Spinal cord (tissue), 10 donors: Measurements from ENCODE around the gene SPATA19. TPM values are rescaled to one million over a fixed set of nuclear protein-coding genes. Genes with fewer than 3 reads are reported as not detected.

Experiments
- DNase-seq, 6 donors: peaks; one replicate each; pipeline versions ENCODE4 v3.0.0 to v3.0.0-alpha.2; 2013 to 2015; ENCODE audit warnings: low spot score in 6 of 6, low read depth in 4 of 6
- H3K27ac ChIP-seq: one replicate; pipeline ENCODE4 v1.5.1; 2013; ENCODE audit warnings: low read depth, low read length, control low read depth
- H3K27me3 ChIP-seq: one replicate; pipeline ENCODE4 v1.6.1; 2013; ENCODE audit warnings: low read length; ENCODE audit not compliant: control insufficient read depth, insufficient read depth
- H3K36me3 ChIP-seq: one replicate; pipeline ENCODE4 v1.6.1; 2013; ENCODE audit warnings: low read length; ENCODE audit not compliant: control insufficient read depth, insufficient read depth
- H3K4me1 ChIP-seq: one replicate; pipeline ENCODE4 v1.6.1; 2013; ENCODE audit warnings: low read length; ENCODE audit not compliant: control insufficient read depth, insufficient read depth
- H3K4me3 ChIP-seq: one replicate; pipeline ENCODE4 v1.5.1; 2013; ENCODE audit warnings: low read depth, low read length, control low read depth
- H3K9me3 ChIP-seq: one replicate; pipeline ENCODE4 v1.6.1; 2013; ENCODE audit warnings: low read length; ENCODE audit not compliant: control insufficient read depth, insufficient read depth
- WGBS: methylation state at CpG from one replicate; pipeline ENCODE4 v1.1.5; 2013; ENCODE audit warnings: missing lambda C conversion rate; ENCODE audit not compliant: insufficient coverage; 5-methylcytosine and 5-hydroxymethylcytosine counted together
- polyA plus RNA-seq, 2 donors: library from polyadenylated mRNA; unstranded; fragments of 120-200 nt; gene quantifications; one replicate each; pipeline ENCODE4 v1.2.1, GENCODE V29; 2013; ENCODE audit not compliant: insufficient read length in 2 of 2
- total RNA-seq, 2 donors: library from RNA; depleted of rRNA in 1 of 2; stranded (reverse); fragments of 120-200 nt in 1 of 2; fragments of >200 nt in 1 of 2; gene quantifications; one replicate each; pipeline versions ENCODE4 v1.2.3 to v1.2.4, GENCODE V29; 2013 to 2014
- donor health status: healthy.

Gene SPATA19
- total and polyA plus RNA-seq, 4 donors: not detected

GRCh38 chr11:133821776-133822175 is 23.5 kb downstream of the SPATA19 start:
- H3K27ac ChIP-seq: no peak overlapping the region

GRCh38 chr11:133819746-133820315 is 25.5 kb downstream of the SPATA19 start:
- Histone ChIP-seq H3K27me3 (no peaks in the 10 kb centered on the region), H3K9me3 (peaks cover 1% of the 10 kb centered on the region), H3K36me3 (no peaks in the 10 kb centered on the region), H3K4me3 (no peak overlapping the region), H3K27ac (no peak overlapping the region), H3K4me1 (peaks cover 38% of the 10 kb centered on the region)
- DNase-seq: peak in 2 of 6 donors; percentile 60 to 90
- WGBS: 47% methylated on average over 6 of the region's 6 CpGs

More at GRCh38 chr11:133821776-133822175, 23.5 kb downstream of the SPATA19 start:
- WGBS: 66% methylated on average over 8 of the region's 8 CpGs
- peaks cover 26% of the 10 kb centered on the region for H3K4me1 ChIP-seq
- H3K9me3 ChIP-seq: peaks cover 1% of the 10 kb centered on the region
- peak in 3 of 6 donors; percentile 51 to 81 (median 79) for DNase-seq
- no peaks in the 10 kb centered on the region for H3K27me3 ChIP-seq
- H3K36me3 ChIP-seq: no peaks in the 10 kb centered on the region
- H3K4me3 ChIP-seq: no peak overlapping the region

GRCh38 chr11:133819114-133819513 is 26.2 kb downstream of the SPATA19 start:
- peaks cover 42% of the 10 kb centered on the region for H3K4me1 ChIP-seq
- no peak overlapping the region for H3K4me3 ChIP-seq
- H3K27me3 ChIP-seq: no peaks in the 10 kb centered on the region
- H3K36me3 ChIP-seq: no peaks in the 10 kb centered on the region
- H3K9me3 ChIP-seq: peaks cover 1% of the 10 kb centered on the region
- H3K27ac ChIP-seq: no peak overlapping the region
- DNase-seq: no peak
- WGBS: 90% methylated on average over 10 of the region's 10 CpGs

- WGBS: 92% methylated on average over 12 of the region's 12 CpGs
- peaks cover 1% of the 10 kb centered on the region for H3K9me3 ChIP-seq
These were observed 27.0 kb downstream of the SPATA19 start for GRCh38 chr11:133818302-133818701.

GRCh38 chr11:133817449-133817848 is 27.9 kb downstream of the SPATA19 start:
- H3K27ac ChIP-seq: no peak overlapping the region
- no peak overlapping the region for H3K4me3 ChIP-seq
- no peaks in the 10 kb centered on the region for H3K36me3 ChIP-seq
- no peak for DNase-seq
- H3K27me3 ChIP-seq: no peaks in the 10 kb centered on the region
- peaks cover 1% of the 10 kb centered on the region for H3K9me3 ChIP-seq
- WGBS: 91% methylated on average over 7 of the region's 7 CpGs
- peaks cover 48% of the 10 kb centered on the region for H3K4me1 ChIP-seq

More at GRCh38 chr11:133818302-133818701, 27.0 kb downstream of the SPATA19 start:
- no peak for DNase-seq
- H3K4me1 ChIP-seq: peaks cover 42% of the 10 kb centered on the region
- no peak overlapping the region for H3K27ac ChIP-seq
- no peaks in the 10 kb centered on the region for H3K27me3 ChIP-seq
- H3K36me3 ChIP-seq: no peaks in the 10 kb centered on the region
- no peak overlapping the region for H3K4me3 ChIP-seq

GRCh38 chr11:133816146-133816870 is 29.0 kb downstream of the SPATA19 start:
- Histone ChIP-seq H3K4me3 (no peak overlapping the region), H3K27ac (no peak overlapping the region), H3K36me3 (no peaks in the 10 kb centered on the region), H3K4me1 (peaks cover 49% of the 10 kb centered on the region), H3K9me3 (peaks cover 1% of the 10 kb centered on the region), H3K27me3 (no peaks in the 10 kb centered on the region)
- 54% methylated on average over 3 of the region's 5 CpGs for WGBS
- no peak for DNase-seq

- H3K36me3 ChIP-seq: no peaks in the 10 kb centered on the region
- H3K9me3 ChIP-seq: peaks cover 1% of the 10 kb centered on the region
- peak in 1 of 6 donors; percentile 46 for DNase-seq
- H3K4me1 ChIP-seq: peaks cover 45% of the 10 kb centered on the region
- no peaks in the 10 kb centered on the region for H3K27me3 ChIP-seq
- no peak overlapping the region for H3K27ac ChIP-seq
- H3K4me3 ChIP-seq: no peak overlapping the region
- 43% methylated on average over 5 of the region's 5 CpGs for WGBS
These were observed 29.7 kb downstream of the SPATA19 start for GRCh38 chr11:133815636-133816035.

GRCh38 chr11:133814588-133815100 is 30.7 kb downstream of the SPATA19 start:
- Histone ChIP-seq H3K4me1 (peaks cover 47% of the 10 kb centered on the region), H3K36me3 (no peaks in the 10 kb centered on the region), H3K27me3 (no peaks in the 10 kb centered on the region), H3K4me3 (no peak overlapping the region), H3K27ac (no peak overlapping the region), H3K9me3 (no peaks in the 10 kb centered on the region)
- 90% methylated on average over 4 of the region's 8 CpGs for WGBS
- DNase-seq: no peak

GRCh38 chr11:133811850-133812685 is 33.2 kb downstream of the SPATA19 start:
- peak in 2 of 6 donors; percentile 68 to 78 for DNase-seq
- peak overlapping the region; percentile 1 for H3K27ac ChIP-seq
- H3K36me3 ChIP-seq: no peaks in the 10 kb centered on the region
- WGBS: 28% methylated on average over 8 of the region's 10 CpGs
- no peaks in the 10 kb centered on the region for H3K9me3 ChIP-seq
- no peak overlapping the region for H3K4me3 ChIP-seq
- H3K4me1 ChIP-seq: peaks cover 50% of the 10 kb centered on the region
- no peaks in the 10 kb centered on the region for H3K27me3 ChIP-seq
